Measurements from ENCODE around the gene RAPSN.

The RAPSN gene

GRCh38 chr11:47431356-47432083 is 17.4 kb downstream of the RAPSN start:
- Histone ChIP-seq H3K23ac (ENCODE audit: low read length) (no peak overlapping the region), H2AFZ (ENCODE audit: insufficient read depth, low read length, poor library complexity) (no peak overlapping the region), H3K36me3 (ENCODE audit: control insufficient read depth in 1 of 2, insufficient read depth in 2 of 2, low read length in 2 of 2) (no peaks in the 10 kb centered on the region), H2AK5ac (ENCODE audit: low read length) (no peak overlapping the region), H3K4me2 (ENCODE audit: low read length) (no peak overlapping the region), H3K27ac (ENCODE audit: low read depth, low read length) (no peak overlapping the region), H4K12ac (ENCODE audit: low read depth, low read length) (no peak overlapping the region), H3K79me2 (ENCODE audit: control insufficient read depth, insufficient read depth, low read length, poor library complexity) (no peaks in the 10 kb centered on the region), H3K4me1 (ENCODE audit: control insufficient read depth in 1 of 2, insufficient read depth in 2 of 2, low read length in 2 of 2) (no peaks in the 10 kb centered on the region), H3K9me3 (ENCODE audit: insufficient read depth, low read depth, low read length) (no peaks in the 10 kb centered on the region), H3K79me1 (ENCODE audit: low read length) (no peaks in the 10 kb centered on the region), H3K14ac (ENCODE audit: low read length) (no peak overlapping the region), H3K27me3 (ENCODE audit: insufficient read depth, low read length) (no peaks in the 10 kb centered on the region), H3K4me3 (ENCODE audit: low read depth, low read length) (no peak overlapping the region), H2BK120ac (ENCODE audit: insufficient read depth, low read length, poor library complexity) (no peak overlapping the region), H3K4ac (ENCODE audit: low read depth, low read length) (no peak overlapping the region), H2BK12ac (ENCODE audit: low read length) (no peak overlapping the region), H3K18ac (ENCODE audit: low read length) (no peak overlapping the region), H4K91ac (ENCODE audit: low read depth, low read length) (no peak overlapping the region), H3K9ac (ENCODE audit: low read length) (no peak overlapping the region), H2BK5ac (ENCODE audit: low read depth, low read length, poor library complexity) (no peak overlapping the region), H4K8ac (ENCODE audit: low read depth, low read length) (no peak overlapping the region)
- no CpG with 5 or more reads among the region's 9 CpGs for WGBS (ENCODE audit: extremely low coverage, insufficient coverage, insufficient read length)
- DNase-seq: no peak

GRCh38 chr11:47430524-47430923 is 18.4 kb downstream of the RAPSN start:
- Histone ChIP-seq H3K79me1 (ENCODE audit: low read length) (peaks cover 4% of the 10 kb centered on the region), H2AFZ (ENCODE audit: insufficient read depth, low read length, poor library complexity) (no peak overlapping the region), H3K27ac (ENCODE audit: low read depth, low read length) (no peak overlapping the region), H3K4me2 (ENCODE audit: low read length) (no peak overlapping the region), H3K27me3 (ENCODE audit: insufficient read depth, low read length) (no peaks in the 10 kb centered on the region), H3K9ac (ENCODE audit: low read length) (no peak overlapping the region), H3K9me3 (ENCODE audit: insufficient read depth, low read depth, low read length) (no peaks in the 10 kb centered on the region), H2BK120ac (ENCODE audit: insufficient read depth, low read length, poor library complexity) (no peak overlapping the region), H4K8ac (ENCODE audit: low read depth, low read length) (no peak overlapping the region), H3K79me2 (ENCODE audit: control insufficient read depth, insufficient read depth, low read length, poor library complexity) (peaks cover 6% of the 10 kb centered on the region), H3K4ac (ENCODE audit: low read depth, low read length) (no peak overlapping the region), H2BK5ac (ENCODE audit: low read depth, low read length, poor library complexity) (no peak overlapping the region), H4K91ac (ENCODE audit: low read depth, low read length) (no peak overlapping the region), H3K18ac (ENCODE audit: low read length) (no peak overlapping the region), H3K4me1 (ENCODE audit: control insufficient read depth in 1 of 2, insufficient read depth in 2 of 2, low read length in 2 of 2) (no peaks in the 10 kb centered on the region), H3K14ac (ENCODE audit: low read length) (no peak overlapping the region), H3K36me3 (ENCODE audit: control insufficient read depth in 1 of 2, insufficient read depth in 2 of 2, low read length in 2 of 2) (no peaks in the 10 kb centered on the region), H4K12ac (ENCODE audit: low read depth, low read length) (no peak overlapping the region), H2AK5ac (ENCODE audit: low read length) (no peak overlapping the region), H3K23ac (ENCODE audit: low read length) (no peak overlapping the region), H3K4me3 (ENCODE audit: low read depth, low read length) (no peak overlapping the region), H2BK12ac (ENCODE audit: low read length) (no peak overlapping the region)
- no CpG with 5 or more reads among the region's 5 CpGs for WGBS (ENCODE audit: extremely low coverage, insufficient coverage, insufficient read length)
- no peak for DNase-seq

GRCh38 chr11:47426062-47426956 is 22.6 kb downstream of the RAPSN start, which contains the start of gene PSMC3:
PSMC3 (minus strand) TSS chr11:47426439; CDS start chr11:47426279, 160 bp downstream.
- no CpG with 5 or more reads among the region's 62 CpGs for WGBS (ENCODE audit: extremely low coverage, insufficient coverage, insufficient read length)
- Histone ChIP-seq H3K9ac (ENCODE audit: low read length) (peak within 1 kb of the TSS; percentile 99), H3K4me3 (ENCODE audit: low read depth, low read length) (peak within 1 kb of the TSS; percentile 97), H2BK12ac (ENCODE audit: low read length) (peak within 1 kb of the TSS; percentile 21), H2BK5ac (ENCODE audit: low read depth, low read length, poor library complexity) (peak within 1 kb of the TSS; percentile 94), H3K23ac (ENCODE audit: low read length) (no peak within 1 kb of the TSS), H3K4me2 (ENCODE audit: low read length) (peak within 1 kb of the TSS; percentile 86), H2AFZ (ENCODE audit: insufficient read depth, low read length, poor library complexity) (peak within 1 kb of the TSS; percentile 92), H4K12ac (ENCODE audit: low read depth, low read length) (peak within 1 kb of the TSS; percentile 95), H3K27me3 (ENCODE audit: insufficient read depth, low read length) (no peaks in the 10 kb centered on the region), H3K4me1 (ENCODE audit: control insufficient read depth in 1 of 2, insufficient read depth in 2 of 2, low read length in 2 of 2) (peaks cover 0 to 5% of the 10 kb centered on the region in 2 experiments), H3K79me2 (ENCODE audit: control insufficient read depth, insufficient read depth, low read length, poor library complexity) (peaks cover 8% of the 10 kb centered on the region), H3K27ac (ENCODE audit: low read depth, low read length) (peak within 1 kb of the TSS; percentile 46), H3K79me1 (ENCODE audit: low read length) (peaks cover 4% of the 10 kb centered on the region), H3K4ac (ENCODE audit: low read depth, low read length) (peak within 1 kb of the TSS; percentile 94), H3K14ac (ENCODE audit: low read length) (peak within 1 kb of the TSS; percentile 93), H2BK120ac (ENCODE audit: insufficient read depth, low read length, poor library complexity) (peak within 1 kb of the TSS; percentile 93), H3K9me3 (ENCODE audit: insufficient read depth, low read depth, low read length) (no peaks in the 10 kb centered on the region), H4K8ac (ENCODE audit: low read depth, low read length) (peak within 1 kb of the TSS; percentile 98), H4K91ac (ENCODE audit: low read depth, low read length) (peak within 1 kb of the TSS; percentile 93), H3K18ac (ENCODE audit: low read length) (peak within 1 kb of the TSS; percentile 87), H3K36me3 (ENCODE audit: control insufficient read depth in 1 of 2, insufficient read depth in 2 of 2, low read length in 2 of 2) (peaks cover 30 to 35% of the 10 kb centered on the region in 2 experiments), H2AK5ac (ENCODE audit: low read length) (peak within 1 kb of the TSS; percentile 92)
- DNase-seq: peak; percentile 96 to 99

GRCh38 chr11:47425611-47426010 is 23.3 kb downstream of the RAPSN start:
- H3K14ac ChIP-seq (ENCODE audit: low read length): peak overlapping the region; percentile 85
- peak overlapping the region; percentile 92 for H2AFZ ChIP-seq (ENCODE audit: insufficient read depth, low read length, poor library complexity)
- no CpG with 5 or more reads among the region's 14 CpGs for WGBS (ENCODE audit: extremely low coverage, insufficient coverage, insufficient read length)

More at GRCh38 chr11:47425611-47426010, 23.3 kb downstream of the RAPSN start:
- H2BK5ac ChIP-seq (ENCODE audit: low read depth, low read length, poor library complexity): no peak overlapping the region
- H3K79me2 ChIP-seq (ENCODE audit: control insufficient read depth, insufficient read depth, low read length, poor library complexity): peaks cover 8% of the 10 kb centered on the region
- H2BK12ac ChIP-seq (ENCODE audit: low read length): no peak overlapping the region
- peaks cover 35 to 40% of the 10 kb centered on the region in 2 experiments for H3K36me3 ChIP-seq (ENCODE audit: control insufficient read depth in 1 of 2, insufficient read depth in 2 of 2, low read length in 2 of 2)
- no peak overlapping the region for H3K23ac ChIP-seq (ENCODE audit: low read length)
- H3K27ac ChIP-seq (ENCODE audit: low read depth, low read length): no peak overlapping the region
- peak overlapping the region; percentile 97 for H3K4me3 ChIP-seq (ENCODE audit: low read depth, low read length)
- H2BK120ac ChIP-seq (ENCODE audit: insufficient read depth, low read length, poor library complexity): no peak overlapping the region
- peak overlapping the region; percentile 95 for H4K12ac ChIP-seq (ENCODE audit: low read depth, low read length)
- H3K9ac ChIP-seq (ENCODE audit: low read length): peak overlapping the region; percentile 99
- DNase-seq: no peak
- H4K8ac ChIP-seq (ENCODE audit: low read depth, low read length): peak overlapping the region; percentile 98
- H3K4me2 ChIP-seq (ENCODE audit: low read length): peak overlapping the region; percentile 79
- no peaks in the 10 kb centered on the region for H3K27me3 ChIP-seq (ENCODE audit: insufficient read depth, low read length)
- peaks cover 0 to 5% of the 10 kb centered on the region in 2 experiments for H3K4me1 ChIP-seq (ENCODE audit: control insufficient read depth in 1 of 2, insufficient read depth in 2 of 2, low read length in 2 of 2)
- peak overlapping the region; percentile 92 for H2AK5ac ChIP-seq (ENCODE audit: low read length)
- peak overlapping the region; percentile 94 for H3K4ac ChIP-seq (ENCODE audit: low read depth, low read length)
- H3K18ac ChIP-seq (ENCODE audit: low read length): peak overlapping the region; percentile 87
- no peaks in the 10 kb centered on the region for H3K9me3 ChIP-seq (ENCODE audit: insufficient read depth, low read depth, low read length)
- peak overlapping the region; percentile 93 for H4K91ac ChIP-seq (ENCODE audit: low read depth, low read length)
- peaks cover 4% of the 10 kb centered on the region for H3K79me1 ChIP-seq (ENCODE audit: low read length)

Data from trophoblast cell (in vitro differentiated cells and primary cell).